Endothelial cell of umbilical vein (primary cell): ENCODE data around the gene MOB2.

Experiments
- CTCF ChIP-seq, 2 donors: IDR thresholded peaks; 1 replicate in 1 of 2; 2 replicates in 1 of 2; pipeline ENCODE4 v1.5.1; 2011; ENCODE audit warnings: low read length in 2 of 2, mild to moderate bottlenecking in 2 of 2, moderate library complexity in 2 of 2, control low read depth in 1 of 2, inconsistent platforms in 1 of 2, low read depth in 1 of 2; ENCODE audit not compliant: insufficient read depth in 1 of 2; ENCODE audit errors: extremely low read depth in 1 of 2
- EZH2 ChIP-seq: IDR thresholded peaks from 2 replicates; pipeline ENCODE4 v1.6.1; 2012; ENCODE audit warnings: borderline replicate concordance, low read depth, mild to moderate bottlenecking, moderate library complexity, low read length, inconsistent platforms; ENCODE audit not compliant: severe bottlenecking
- MAX ChIP-seq: IDR thresholded peaks from 2 replicates; pipeline ENCODE4 v1.6.1; 2011; ENCODE audit not compliant: insufficient read depth, insufficient read length
- POLR2A ChIP-seq: IDR thresholded peaks from 2 replicates; pipeline ENCODE4 v1.6.1; 2012; ENCODE audit warnings: low read depth, mild to moderate bottlenecking, control low read depth, low read length

- no peak for TF ChIP-seq CTCF (IDR thresholded peaks at IDR 0.05; ENCODE audit: extremely low read depth in 1 of 2, insufficient read depth in 1 of 2, low read depth in 1 of 2, low read length in 2 of 2)
- no peak for TF ChIP-seq MAX
- no peak for TF ChIP-seq POLR2A
- TF ChIP-seq EZH2, result no peak
Observed at GRCh38 chr11:1456596-1457325, 29.8 kb downstream of the MOB2 start.
